Measurements from ENCODE around the gene TSPAN4. TPM values are rescaled to one million over a fixed set of nuclear protein-coding genes. Genes with fewer than 3 reads are reported as not detected.

TSPAN4 gene
- total and polyA plus RNA-seq, 2 donors (not counting 1 experiment from before 2014, with no cell fraction given) = 102 to 191 TPM

- Histone ChIP-seq H4K20me1 (ENCODE audit: control insufficient read depth, extremely low read depth, insufficient read depth, low read length) (no peaks in the 10 kb centered on the region), H3K36me3 (ENCODE audit: control insufficient read depth, insufficient read depth, low read length) (peaks cover 22% of the 10 kb centered on the region), H3K9ac (ENCODE audit: insufficient read depth, low read length) (peak overlapping the region; percentile 74), H2AFZ (ENCODE audit: low read length) (no peak overlapping the region), H3K9me3 (ENCODE audit: control insufficient read depth, insufficient read depth, low read depth, low read length) (no peaks in the 10 kb centered on the region), H3K79me2 (ENCODE audit: control insufficient read depth, insufficient read depth, low read length) (peaks cover 40% of the 10 kb centered on the region), H3K4me3 (replicated peaks in 1 of 4; ENCODE audit: control extremely low read depth in 1 of 4, insufficient read depth in 1 of 4, low read depth in 3 of 4, low read length in 4 of 4) (peak overlapping the region; percentile 75 to 83 (median 78)), H3K4me2 (ENCODE audit: extremely low read depth, insufficient read depth, low read length) (peak overlapping the region; percentile 93), H3K4me1 (ENCODE audit: control insufficient read depth, extremely low read depth, insufficient read depth, low read length) (peaks cover 40% of the 10 kb centered on the region), H3K27me3 (ENCODE audit: control insufficient read depth, insufficient read depth, low read length) (no peaks in the 10 kb centered on the region), H3K27ac (ENCODE audit: insufficient read depth, low read length) (peak overlapping the region; percentile 85)
- TF ChIP-seq EZH2 (IDR thresholded peaks at IDR 0.05; ENCODE audit: low read length, missing control alignments) (no peak), CTCF (conservative IDR thresholded peaks at IDR 0.05 in 1 of 2, IDR thresholded peaks at IDR 0.05 in 1 of 2; ENCODE audit: low read depth in 1 of 2, low read length in 2 of 2) (no peak)
- peak in 1 of 2 donors; percentile 44 for DNase-seq (ENCODE audit: low read depth in 2 of 2)
Observed at GRCh38 chr11:833114-833791, 9.4 kb upstream of the TSPAN4 start.

GRCh38 chr11:833849-834311, 8.8 kb upstream of the TSPAN4 start:
- DNase-seq (ENCODE audit: low read depth in 2 of 2) = peak in 1 of 2 donors; percentile 40

More at GRCh38 chr11:833849-834311, 8.8 kb upstream of the TSPAN4 start:
- Histone ChIP-seq H4K20me1 (ENCODE audit: control insufficient read depth, extremely low read depth, insufficient read depth, low read length) (no peaks in the 10 kb centered on the region), H3K79me2 (ENCODE audit: control insufficient read depth, insufficient read depth, low read length) (peaks cover 45% of the 10 kb centered on the region), H2AFZ (ENCODE audit: low read length) (no peak overlapping the region), H3K9me3 (ENCODE audit: control insufficient read depth, insufficient read depth, low read depth, low read length) (no peaks in the 10 kb centered on the region), H3K4me1 (ENCODE audit: control insufficient read depth, extremely low read depth, insufficient read depth, low read length) (peaks cover 39% of the 10 kb centered on the region), H3K36me3 (ENCODE audit: control insufficient read depth, insufficient read depth, low read length) (peaks cover 26% of the 10 kb centered on the region), H3K4me3 (replicated peaks in 1 of 4; ENCODE audit: control extremely low read depth in 1 of 4, insufficient read depth in 1 of 4, low read depth in 3 of 4, low read length in 4 of 4) (peak overlapping the region; percentile 75 to 83 (median 78)), H3K9ac (ENCODE audit: insufficient read depth, low read length) (peak overlapping the region; percentile 74), H3K4me2 (ENCODE audit: extremely low read depth, insufficient read depth, low read length) (peak overlapping the region; percentile 93), H3K27me3 (ENCODE audit: control insufficient read depth, insufficient read depth, low read length) (no peaks in the 10 kb centered on the region), H3K27ac (ENCODE audit: insufficient read depth, low read length) (peak overlapping the region; percentile 88)
- TF ChIP-seq CTCF (conservative IDR thresholded peaks at IDR 0.05 in 1 of 2, IDR thresholded peaks at IDR 0.05 in 1 of 2; ENCODE audit: low read depth in 1 of 2, low read length in 2 of 2) (no peak), EZH2 (IDR thresholded peaks at IDR 0.05; ENCODE audit: low read length, missing control alignments) (no peak)

Measured in fibroblast of lung (primary cell).